MM.1S (cell line): ENCODE results near the gene FHIT.

ENCODE experiments used
- CTCF ChIP-seq: fragments of 300-600 bp; sonication (generic); IDR thresholded peaks from 2 replicates; pipeline ENCODE4 v1.5.1; 2016; ENCODE audit warnings: antibody characterized with exemption, low read length, mixed read lengths
- EZH2 ChIP-seq: fragments of 300-600 bp; sonication (generic); optimal IDR thresholded peaks from 2 replicates; pipeline ENCODE3; 2017; ENCODE audit warnings: low read depth, mild to moderate bottlenecking, antibody characterized with exemption, low read length, mixed read lengths

DNA sequence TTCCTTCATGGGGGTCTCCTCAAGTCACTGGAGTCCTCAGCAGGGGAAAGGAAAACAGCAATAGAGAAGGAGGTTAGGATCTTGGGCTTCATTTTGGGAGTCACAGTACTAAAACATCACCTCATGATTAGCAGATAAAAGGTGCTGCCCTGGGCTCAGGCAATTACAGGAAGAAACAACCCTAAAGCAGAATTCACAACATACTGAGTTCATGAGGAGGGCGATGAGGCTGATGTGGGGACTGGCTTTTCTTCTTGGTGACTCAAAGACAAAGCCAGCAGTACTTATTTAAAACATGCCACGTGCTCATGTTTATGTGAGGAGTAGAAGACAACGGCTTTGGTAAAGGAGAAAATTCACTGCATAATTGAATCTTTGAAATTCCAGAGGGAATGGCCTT, 1379.1 kb downstream of the FHIT start:
- TF ChIP-seq CTCF = no peak
- no peak for TF ChIP-seq EZH2
